Activated naive CD4-positive, alpha-beta T cell treated with anti-CD3 and anti-CD28 coated beads, Interleukin-2, amount 50 U/mL, for 24 hours (primary cell): Measurements from ENCODE around the gene NPNT.

ENCODE experiments used
- H3K27ac Mint-ChIP-seq: one replicate; pipeline ENCODE4 v1.8.0; 2021; ENCODE audit warnings: mild to moderate bottlenecking, mixed read lengths
- H3K27me3 Mint-ChIP-seq: one replicate; pipeline ENCODE4 v1.8.0; 2021; ENCODE audit warnings: mixed read lengths
- H3K36me3 Mint-ChIP-seq: one replicate; pipeline ENCODE4 v1.8.0; 2021; ENCODE audit warnings: mixed read lengths
- H3K4me1 Mint-ChIP-seq: one replicate; pipeline ENCODE4 v1.8.0; 2021; ENCODE audit warnings: mixed read lengths
- H3K4me3 Mint-ChIP-seq: one replicate; pipeline ENCODE4 v1.8.0; 2021; ENCODE audit warnings: mild to moderate bottlenecking, mixed read lengths
- H3K9me3 Mint-ChIP-seq: one replicate; pipeline ENCODE4 v1.8.0; 2021; ENCODE audit warnings: mixed read lengths

NPNT gene

GRCh38 chr4:106019771-106020170 lies 124.5 kb downstream of the NPNT start:
- H3K27ac Mint-ChIP-seq, result no peak overlapping the region
- no peaks in the 10 kb centered on the region for H3K4me1 Mint-ChIP-seq
- H3K9me3 Mint-ChIP-seq, result peaks cover 7% of the 10 kb centered on the region
- H3K4me3 Mint-ChIP-seq, result no peak overlapping the region
- H3K27me3 Mint-ChIP-seq, result no peaks in the 10 kb centered on the region
- H3K36me3 Mint-ChIP-seq, result no peaks in the 10 kb centered on the region
